Suprapubic skin (tissue), 4 donors: ENCODE measurements around the gene DCP1A.

Experiments used
- CTCF ChIP-seq, 2 donors: fragments of 200-600 bp in 1 of 2; fragments of 450-650 bp in 1 of 2; sonication (generic) in 1 of 2; IDR thresholded peaks; one replicate each; pipeline ENCODE4 v1.5.1; 2016 to 2019; ENCODE audit warnings: antibody characterized with exemption in 2 of 2, mild to moderate bottlenecking in 1 of 2, moderate library complexity in 1 of 2
- EP300 ChIP-seq: sonication (generic); formaldehyde crosslinking; IDR thresholded peaks from one replicate; pipeline ENCODE4 v1.6.1; 2017; ENCODE audit warnings: antibody characterized with exemption
- POLR2A ChIP-seq, 2 donors: fragments of 450-650 bp; IDR thresholded peaks; one replicate each; pipeline ENCODE4 v1.6.1; 2017; ENCODE audit warnings: antibody characterized with exemption in 2 of 2, mild to moderate bottlenecking in 2 of 2, moderate library complexity in 2 of 2
- POLR2AphosphoS5 ChIP-seq, 3 donors: sonication (generic); formaldehyde crosslinking; IDR thresholded peaks; one replicate each; pipeline ENCODE4 v1.6.1; 2017; ENCODE audit warnings: antibody characterized with exemption in 3 of 3

GRCh38 chr3:53255423-53255774 is 91.9 kb downstream of the DCP1A start:
- no peak for TF ChIP-seq CTCF (IDR thresholded peaks at IDR 0.05)
- no peak for TF ChIP-seq POLR2A (IDR thresholded peaks at IDR 0.05)
- TF ChIP-seq EP300 = no peak
- TF ChIP-seq POLR2AphosphoS5 (IDR thresholded peaks at IDR 0.05) = no peak
